Measurements from ENCODE around the gene HIF1A.
"Not testable (repeated sequence)": the region's sequence is repeated elsewhere in the genome, so short reads cannot be mapped to it uniquely, and the experiment has no call there.

HIF1A gene

GRCh38 chr14:61746346-61746745 is 51.0 kb downstream of the HIF1A start:
- DNase-seq (ENCODE audit: low read depth in 3 of 3, low spot score in 1 of 3), result not testable (repeated sequence)

- DNase-seq (ENCODE audit: low read depth in 3 of 3, low spot score in 1 of 3), result no peak
Observed at GRCh38 chr14:61746881-61747280, 51.6 kb downstream of the HIF1A start.

DNA sequence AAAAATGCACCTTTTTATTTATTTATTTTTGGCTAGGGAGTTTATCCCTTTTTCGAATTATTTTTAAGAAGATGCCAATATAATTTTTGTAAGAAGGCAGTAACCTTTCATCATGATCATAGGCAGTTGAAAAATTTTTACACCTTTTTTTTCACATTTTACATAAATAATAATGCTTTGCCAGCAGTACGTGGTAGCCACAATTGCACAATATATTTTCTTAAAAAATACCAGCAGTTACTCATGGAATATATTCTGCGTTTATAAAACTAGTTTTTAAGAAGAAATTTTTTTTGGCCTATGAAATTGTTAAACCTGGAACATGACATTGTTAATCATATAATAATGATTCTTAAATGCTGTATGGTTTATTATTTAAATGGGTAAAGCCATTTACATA is 52.0 kb downstream of the HIF1A start:
- no peak for DNase-seq (ENCODE audit: low read depth in 3 of 3, low spot score in 1 of 3)

- no peak for DNase-seq (ENCODE audit: low read depth in 3 of 3, low spot score in 1 of 3)
Observed at GRCh38 chr14:61749264-61749663, 54.0 kb downstream of the HIF1A start.

- DNase-seq (ENCODE audit: low read depth in 3 of 3, low spot score in 1 of 3), result no peak
Observed at GRCh38 chr14:61749867-61750266, 54.6 kb downstream of the HIF1A start.

DNA sequence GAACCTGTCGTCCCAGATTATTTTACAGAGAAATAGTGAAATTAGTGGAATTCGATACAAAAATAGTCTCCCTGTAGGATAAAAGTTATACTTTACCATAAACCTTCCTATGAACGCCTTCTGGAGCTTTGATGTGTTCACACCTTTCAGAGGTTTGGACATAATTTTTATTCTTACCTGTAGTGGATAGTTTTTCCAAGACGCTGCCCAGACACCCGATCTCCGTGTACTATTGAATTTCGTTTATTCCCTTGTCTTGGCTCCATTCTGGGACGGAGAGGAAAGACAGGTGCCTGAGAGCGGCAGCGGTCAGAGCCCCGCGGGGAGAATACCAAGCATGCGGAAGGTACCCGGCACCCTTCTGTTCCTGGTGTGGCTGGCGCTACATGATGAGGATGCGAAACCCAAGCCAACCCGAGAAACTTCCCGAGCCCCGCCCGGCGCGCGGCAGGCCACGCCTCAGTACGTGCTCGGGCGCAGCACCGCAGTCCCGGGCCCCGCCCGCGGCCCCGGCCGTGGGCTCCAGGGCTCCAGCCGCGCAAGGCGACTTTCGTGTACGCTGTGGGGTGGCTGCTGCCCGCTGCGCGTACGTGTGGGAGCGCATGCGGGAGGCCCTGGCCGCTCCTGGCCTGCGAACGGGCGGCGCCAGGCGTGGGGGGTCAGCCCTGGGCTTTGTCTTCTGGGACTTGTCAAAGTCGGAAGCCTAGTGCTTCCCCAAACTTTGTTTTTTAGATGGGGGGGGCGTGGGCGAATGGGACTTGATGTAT is 55.6 kb downstream of the HIF1A start:
- DNase-seq (ENCODE audit: low read depth in 3 of 3, low spot score in 1 of 3), result peak; percentile 38 to 58 (median 41)

DNA sequence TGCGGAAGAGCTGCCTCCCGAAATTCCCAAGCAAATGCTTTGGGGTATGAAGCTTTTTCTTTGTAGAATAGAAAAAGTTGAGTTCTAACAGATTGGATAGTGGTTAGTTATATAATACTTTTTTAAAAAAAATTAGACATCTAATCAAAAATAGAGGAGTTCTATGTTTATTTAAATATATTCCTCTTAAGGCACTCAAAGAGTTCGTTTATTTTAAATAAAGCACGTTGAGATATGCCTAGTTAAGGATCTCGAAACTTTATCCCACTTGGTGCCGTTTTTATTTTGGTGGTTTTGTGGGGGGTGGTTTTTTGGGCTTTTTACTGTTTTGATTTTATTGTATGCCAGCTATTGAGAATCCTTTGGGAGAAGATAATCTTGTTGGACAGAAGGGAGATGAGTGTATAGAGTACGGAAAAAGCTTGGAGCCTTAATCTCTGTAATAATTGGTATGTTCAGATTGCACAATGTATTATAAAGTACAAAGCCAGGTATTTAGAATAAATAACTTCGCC is 56.2 kb downstream of the HIF1A start:
- DNase-seq (ENCODE audit: low read depth in 3 of 3, low spot score in 1 of 3), result no peak

DNA sequence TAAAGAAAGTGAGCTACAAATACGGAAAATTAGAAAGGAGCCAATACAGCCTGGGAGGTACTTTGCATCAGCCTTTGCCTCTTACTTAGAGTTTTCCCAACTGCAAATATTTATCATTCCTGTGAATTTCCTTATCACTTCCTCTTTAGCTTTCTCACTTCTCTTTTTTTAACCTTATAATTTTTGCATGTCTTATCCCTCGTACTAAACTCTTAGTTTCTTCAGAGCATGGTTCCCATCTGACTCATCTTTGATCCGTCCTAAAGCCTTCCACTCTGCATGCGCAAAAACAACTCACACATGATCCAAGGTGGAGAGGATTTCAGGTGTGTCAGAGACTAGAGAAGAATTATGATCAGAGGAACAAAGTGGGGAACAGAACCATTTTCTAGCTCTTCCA is 57.3 kb downstream of the HIF1A start:
- DNase-seq (ENCODE audit: low read depth in 3 of 3, low spot score in 1 of 3), result no peak

GRCh38 chr14:61753631-61754030 is 58.3 kb downstream of the HIF1A start:
- DNase-seq (ENCODE audit: low read depth in 3 of 3, low spot score in 1 of 3), result no peak

GRCh38 chr14:61754627-61755381 is 59.5 kb downstream of the HIF1A start:
- DNase-seq (ENCODE audit: low read depth in 3 of 3, low spot score in 1 of 3), result no peak

GRCh38 chr14:61755382-61755742 is 60.0 kb downstream of the HIF1A start:
- DNase-seq (ENCODE audit: low read depth in 3 of 3, low spot score in 1 of 3), result not testable (repeated sequence)

GRCh38 chr14:61756135-61756534 is 60.8 kb downstream of the HIF1A start:
- DNase-seq (ENCODE audit: low read depth in 3 of 3, low spot score in 1 of 3), result no peak

DNA sequence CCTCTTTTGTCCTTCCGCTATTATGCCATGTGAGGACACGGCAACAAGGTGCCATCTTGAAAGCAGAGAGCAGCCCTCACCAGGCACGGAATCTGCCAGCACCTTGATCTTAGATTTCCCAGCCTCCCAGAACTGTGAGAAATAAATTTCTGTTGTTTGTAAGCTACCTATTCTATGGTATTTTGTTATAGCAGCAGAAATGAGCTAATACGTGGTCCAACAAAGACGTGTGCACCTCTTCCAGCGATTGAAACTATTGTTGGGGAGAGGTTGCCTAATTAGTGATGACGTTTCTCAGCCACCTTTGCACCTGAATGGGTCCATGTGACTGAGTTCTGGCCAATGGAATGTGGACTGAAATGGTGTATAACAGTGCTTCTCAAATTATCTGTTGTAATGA is 64.6 kb downstream of the HIF1A start:
- no peak for DNase-seq (ENCODE audit: low read depth in 3 of 3, low spot score in 1 of 3)

DNA sequence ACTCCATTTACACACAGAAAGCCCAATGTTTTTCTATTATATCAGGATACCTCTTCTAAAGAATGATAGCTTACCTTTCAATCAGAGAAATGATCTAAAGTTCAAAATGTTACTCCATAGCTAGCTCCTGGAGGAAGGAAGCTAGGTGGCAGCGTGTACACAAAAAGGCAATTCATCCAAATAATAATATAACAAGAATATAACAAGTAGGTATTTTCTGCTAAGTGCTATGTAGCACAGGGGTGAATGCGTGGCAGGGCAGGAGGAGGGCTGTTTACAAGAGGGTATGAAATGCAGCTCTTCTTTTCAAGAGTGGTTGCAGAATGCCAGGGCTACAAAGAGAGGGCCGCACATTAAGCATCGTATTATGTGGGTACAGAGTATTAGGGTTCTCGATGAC is 66.2 kb downstream of the HIF1A start:
- DNase-seq (ENCODE audit: low read depth in 3 of 3, low spot score in 1 of 3), result no peak

GRCh38 chr14:61761959-61762786 is 66.9 kb downstream of the HIF1A start, which contains the start of gene SNAPC1:
TSS of gene SNAPC1 (plus strand) at chr14:61762420. CDS start at chr14:61762461, 41 bp downstream.
- DNase-seq (ENCODE audit: low read depth in 3 of 3, low spot score in 1 of 3), result peak; percentile 91 to 93 (median 92)

- DNase-seq (ENCODE audit: low read depth in 3 of 3, low spot score in 1 of 3), result no peak
Observed at GRCh38 chr14:61764342-61765122, 69.2 kb downstream of the HIF1A start.

- DNase-seq (ENCODE audit: low read depth in 3 of 3, low spot score in 1 of 3), result no peak
Observed at GRCh38 chr14:61765225-61765943, 70.1 kb downstream of the HIF1A start.

DNA sequence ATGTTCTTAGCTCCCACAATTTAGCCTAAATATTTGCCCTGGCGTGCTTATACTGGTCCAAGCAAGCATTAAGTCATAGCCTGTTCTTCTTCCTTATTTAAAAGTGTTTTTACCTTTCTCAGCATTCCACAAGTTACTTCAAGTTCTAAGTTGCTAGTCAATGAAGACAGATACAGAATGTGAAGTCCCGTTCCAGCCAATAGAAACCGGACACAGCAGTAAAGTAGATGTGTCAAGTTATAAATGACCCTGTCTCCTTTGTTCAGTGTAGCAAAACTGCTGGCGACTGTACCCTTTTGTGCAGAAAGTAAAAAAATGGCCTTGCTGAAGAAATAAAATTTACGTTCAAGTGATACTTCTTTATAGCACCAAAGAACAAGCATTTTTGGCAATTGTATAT is 70.8 kb downstream of the HIF1A start:
- DNase-seq (ENCODE audit: low read depth in 3 of 3, low spot score in 1 of 3), result no peak

DNA sequence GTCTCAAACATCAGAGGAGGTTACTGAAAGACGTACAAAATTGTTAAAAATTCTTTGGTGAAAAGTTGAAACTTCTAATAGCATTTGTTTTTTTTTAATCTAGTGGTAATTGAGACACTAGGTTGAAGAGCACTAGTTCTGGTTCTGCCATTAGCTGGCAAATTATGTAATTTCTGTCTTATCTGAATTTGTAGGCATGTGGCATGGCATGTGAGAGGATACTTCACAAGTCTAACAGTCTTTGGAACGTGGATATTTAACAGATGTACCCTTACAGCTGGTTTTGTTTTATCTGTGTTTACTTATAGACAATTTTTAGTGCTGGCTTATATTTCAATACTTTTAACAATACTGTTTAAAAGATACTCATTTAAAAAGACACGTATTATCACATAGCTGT is 72.9 kb downstream of the HIF1A start:
- no peak for DNase-seq (ENCODE audit: low read depth in 3 of 3, low spot score in 1 of 3)

DNA sequence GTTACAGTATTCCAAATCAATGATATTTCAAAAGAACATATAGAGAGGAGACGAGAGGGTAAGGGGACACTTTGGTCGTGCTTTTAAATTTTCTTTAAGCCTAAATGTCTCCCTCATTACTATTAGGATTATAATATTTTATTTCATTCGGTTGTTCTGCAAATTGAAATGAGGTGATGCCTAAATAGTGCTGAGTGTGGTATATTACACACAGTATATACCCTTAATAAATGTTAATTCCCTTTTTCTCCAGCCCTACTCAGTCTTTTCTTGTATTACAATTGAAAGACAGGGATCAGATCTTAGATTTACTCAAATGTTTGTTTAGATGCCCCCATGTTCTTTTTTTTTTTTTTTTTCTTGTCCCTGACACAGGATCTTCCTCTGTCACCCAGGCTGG is 74.6 kb downstream of the HIF1A start:
- no peak for DNase-seq (ENCODE audit: low read depth in 3 of 3, low spot score in 1 of 3)

Data from stimulated activated CD4-positive, alpha-beta T cell treated with anti-CD3 and anti-CD28 coated beads, TNF-alpha, amount 100 ng/mL, for 1 hour (primary cell).